HG03159 (cell line): ENCODE results near the gene CERS6.

Experiments
- ATAC-seq: cut with Tn5 transposase; IDR thresholded peaks from one replicate; pipeline ENCODE4 v1.9.1; 2021; ENCODE audit warnings: mild to moderate bottlenecking, moderate library complexity; ENCODE audit not compliant: unreplicated experiment

CERS6 gene

DNA sequence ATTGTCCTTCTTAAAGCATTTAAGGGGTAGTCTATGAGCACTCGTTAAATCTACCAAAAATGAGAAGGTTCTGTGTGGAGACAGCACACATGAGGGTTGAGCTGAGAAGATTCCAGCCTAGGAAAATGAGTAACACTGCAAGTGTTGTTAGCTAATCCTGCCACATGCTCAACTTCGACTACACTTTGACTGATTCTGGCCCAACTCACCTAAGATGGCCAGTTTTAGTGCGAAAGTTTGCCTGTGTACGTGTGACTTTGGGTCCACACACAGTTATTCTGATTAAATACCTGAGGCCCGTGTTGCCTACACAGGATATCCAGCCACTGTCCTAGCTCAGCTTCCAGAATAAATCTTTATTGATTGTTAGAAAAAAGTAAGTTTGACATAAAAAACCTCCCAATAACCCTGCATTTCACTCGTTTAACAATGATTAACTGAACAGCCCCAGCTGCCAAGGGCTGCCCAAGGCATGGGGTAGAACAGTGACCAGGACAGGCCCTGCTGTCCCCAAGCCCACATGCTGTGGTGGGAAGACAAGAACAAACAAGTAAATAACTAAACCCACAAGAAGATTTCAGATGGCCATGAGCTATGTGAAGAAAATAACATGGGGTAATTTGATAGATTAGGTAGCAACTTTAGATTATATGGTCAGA lies 14.7 kb upstream of the CERS6 start:
- ATAC-seq = no peak

DNA sequence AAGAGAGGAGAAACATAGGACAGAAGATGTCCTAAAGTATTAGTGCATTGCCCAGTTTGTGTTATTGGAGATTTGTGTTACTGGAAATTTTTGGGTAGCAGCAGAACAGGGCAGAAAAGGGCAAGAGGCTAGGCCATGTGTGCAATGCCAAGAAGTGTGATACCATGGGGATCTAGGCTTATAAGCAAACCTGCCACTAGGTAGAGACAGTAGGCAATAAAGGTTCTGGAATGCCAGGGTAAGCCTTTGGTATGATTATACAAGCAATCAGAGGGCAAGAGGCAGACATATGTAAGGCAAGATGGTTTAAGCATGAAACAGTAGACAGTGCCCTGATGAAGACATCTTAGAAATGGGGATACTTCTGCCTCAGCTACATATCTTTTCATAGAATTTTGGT lies 12.3 kb upstream of the CERS6 start:
- ATAC-seq = no peak

DNA sequence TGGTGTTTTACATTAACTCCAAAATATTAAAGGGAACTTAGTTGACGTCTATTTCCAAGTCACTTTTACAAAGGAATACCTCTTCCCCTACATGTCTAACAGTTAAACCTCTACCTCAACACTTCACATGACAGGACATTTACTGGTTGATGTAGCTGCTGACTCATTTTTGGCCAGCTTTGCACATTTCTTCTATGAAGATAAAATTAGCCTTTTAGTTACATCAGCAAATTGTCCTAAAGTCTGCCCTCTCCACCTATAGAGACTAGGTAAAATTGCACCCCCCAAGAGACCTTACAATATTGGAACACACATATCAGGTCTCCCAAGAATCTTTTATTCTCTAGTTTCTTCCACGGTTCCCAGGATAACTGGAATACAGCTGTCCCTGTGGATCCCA lies 10.1 kb upstream of the CERS6 start:
- ATAC-seq = no peak

DNA sequence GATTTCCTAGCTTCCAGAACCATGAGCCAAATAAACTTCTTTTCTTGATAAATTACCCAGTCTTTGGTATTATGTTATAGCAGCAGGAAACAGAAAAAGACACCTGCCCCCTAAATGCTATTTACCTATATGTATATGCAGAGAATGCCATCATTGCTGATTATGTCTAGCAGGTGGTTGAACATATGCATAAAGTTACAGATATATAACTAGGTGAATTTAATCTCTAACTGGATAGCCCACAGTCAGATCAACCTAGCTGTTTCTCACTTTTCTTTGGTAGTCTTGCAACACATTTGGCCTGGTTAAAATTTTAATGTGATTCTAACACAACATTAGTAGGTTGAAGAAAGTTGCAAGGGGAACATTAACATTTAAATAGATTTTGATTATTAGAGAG lies 7.1 kb upstream of the CERS6 start:
- ATAC-seq = no peak

DNA sequence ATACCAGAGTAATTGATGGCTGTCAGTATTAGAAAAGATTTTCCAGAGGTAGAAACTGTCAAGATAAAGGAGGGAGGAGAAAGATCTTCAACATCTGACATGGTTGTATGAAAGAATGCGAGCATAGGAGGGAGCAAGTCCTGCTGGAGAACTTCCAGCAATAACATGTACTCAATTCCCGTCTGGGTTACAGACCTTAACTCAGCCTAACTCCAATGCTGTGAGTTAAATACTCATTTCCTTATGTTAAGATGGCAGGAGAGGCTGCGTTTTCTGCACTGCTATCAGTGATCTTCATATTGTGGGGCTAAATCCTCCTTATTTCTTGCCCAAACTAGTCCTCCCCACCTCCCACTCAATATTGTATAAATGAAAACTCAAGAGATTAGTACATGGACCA lies 6.7 kb upstream of the CERS6 start:
- ATAC-seq = no peak

DNA sequence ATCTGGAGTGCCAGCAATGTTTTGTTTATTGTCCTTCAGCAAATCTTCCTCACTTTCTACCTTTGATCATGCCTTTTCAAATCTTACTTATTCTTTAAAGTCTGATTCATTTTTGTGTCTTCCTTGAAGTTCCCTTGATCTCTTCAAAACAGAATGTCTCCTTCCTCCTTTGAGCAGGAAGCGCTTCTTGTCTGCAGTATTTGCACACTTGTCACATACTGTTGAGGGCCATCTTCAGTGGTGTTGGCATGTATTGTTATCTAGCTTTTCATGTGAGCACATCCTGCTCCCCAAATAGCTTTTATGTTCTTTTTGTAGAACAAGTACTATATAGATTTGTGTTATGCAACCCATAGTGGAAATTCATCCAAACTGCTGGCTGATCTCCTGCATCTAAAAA lies 5.9 kb upstream of the CERS6 start:
- no peak for ATAC-seq

DNA sequence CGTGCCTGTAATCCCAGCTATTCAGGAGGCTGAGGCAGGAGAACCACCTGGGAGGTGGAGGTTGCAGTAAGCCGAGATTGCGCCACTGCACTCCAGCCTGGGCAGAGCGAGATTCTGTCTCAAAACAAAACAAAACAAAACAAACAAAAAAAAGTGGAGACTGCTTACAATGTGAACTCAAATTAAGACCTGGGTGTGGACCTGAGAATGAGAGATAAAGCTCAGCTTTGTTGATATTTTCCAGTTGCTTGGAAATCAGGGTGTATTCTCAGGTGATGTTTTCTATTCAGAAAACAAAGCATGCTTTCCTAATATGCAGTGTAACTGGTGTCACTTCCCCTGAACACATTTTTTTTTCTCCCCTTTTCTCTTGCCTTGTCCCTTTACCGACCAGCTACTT lies 5.3 kb upstream of the CERS6 start:
- no peak for ATAC-seq

DNA sequence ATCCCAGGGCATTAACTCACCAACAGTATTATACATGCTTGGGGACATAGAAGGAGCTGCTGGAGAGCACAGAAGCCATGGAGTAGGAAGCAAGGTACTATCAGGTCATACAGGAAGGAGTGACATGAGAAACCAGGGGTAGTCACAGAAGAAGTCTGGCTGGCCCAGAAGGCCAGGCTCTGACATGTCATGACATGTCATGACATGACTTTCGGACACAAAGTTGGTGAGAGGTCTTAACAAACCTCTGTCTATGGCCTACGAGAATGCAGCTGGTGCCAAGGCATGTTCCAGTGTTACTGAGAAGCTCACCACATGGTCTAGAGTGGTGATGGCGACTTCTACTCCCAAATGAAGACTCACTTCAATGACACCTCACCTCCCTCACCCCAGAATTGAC lies 3.3 kb upstream of the CERS6 start:
- ATAC-seq = no peak

DNA sequence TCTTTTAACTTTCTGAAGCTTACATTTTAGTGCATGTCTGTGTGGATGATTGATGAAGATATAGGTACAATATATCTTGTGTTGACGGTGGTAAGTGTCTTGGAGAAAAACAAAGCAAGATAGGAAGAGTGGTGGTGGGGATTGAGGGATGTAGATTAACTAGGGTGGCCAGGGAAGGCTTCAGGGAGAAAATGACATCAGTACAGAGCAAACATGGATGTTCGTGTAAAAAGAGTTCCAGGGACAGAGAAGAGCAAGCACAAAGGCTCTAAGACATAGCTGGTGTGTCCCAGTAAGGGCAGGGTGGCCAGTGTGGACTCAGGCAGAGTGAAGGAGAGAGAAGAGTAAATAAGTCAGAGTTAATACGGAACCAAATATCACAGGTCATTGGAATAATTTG lies 2.7 kb upstream of the CERS6 start:
- ATAC-seq = no peak

DNA sequence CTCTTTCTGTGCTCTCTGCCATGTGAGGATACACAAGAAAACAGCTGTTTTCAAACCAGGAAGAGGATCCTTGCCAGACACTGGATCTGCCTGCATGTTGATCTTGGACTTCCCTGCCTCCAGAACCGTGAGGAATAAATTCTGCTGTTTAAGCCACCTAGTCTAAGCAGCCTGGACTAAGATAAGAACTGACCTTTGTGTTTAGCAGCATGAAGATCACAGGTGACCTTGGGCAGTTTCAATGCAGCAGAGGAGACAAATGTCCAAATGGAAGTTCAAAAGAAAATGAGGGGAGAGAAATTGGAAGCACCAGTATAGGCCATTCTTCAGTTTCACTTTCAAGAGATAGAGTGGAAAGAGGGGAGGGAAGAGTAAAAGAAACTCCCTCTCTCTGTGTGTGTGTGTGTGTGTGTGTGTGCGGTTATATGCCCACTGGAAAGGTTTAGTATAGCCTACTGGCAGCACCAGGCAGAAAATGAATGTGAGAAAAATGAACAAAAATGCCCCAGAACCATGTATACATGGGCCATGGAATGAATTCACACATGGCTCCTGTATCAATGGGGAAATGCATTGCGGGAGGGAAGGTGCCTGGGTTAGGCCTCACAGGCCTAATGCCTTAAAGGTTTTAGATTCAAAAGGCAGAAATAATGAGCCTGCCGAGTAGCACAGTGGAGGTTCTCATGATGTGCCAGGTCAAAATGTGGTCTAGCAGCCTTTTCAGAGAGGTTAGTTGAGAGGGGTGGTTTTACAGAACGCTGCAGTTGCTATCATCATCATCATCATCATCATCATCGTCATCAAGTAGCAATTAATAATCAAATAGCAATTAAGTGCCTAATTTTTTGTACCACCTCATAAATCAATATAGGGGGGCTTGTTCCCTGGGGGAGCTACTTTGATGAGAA lies 1.1 kb upstream of the CERS6 start:
- ATAC-seq = no peak

DNA sequence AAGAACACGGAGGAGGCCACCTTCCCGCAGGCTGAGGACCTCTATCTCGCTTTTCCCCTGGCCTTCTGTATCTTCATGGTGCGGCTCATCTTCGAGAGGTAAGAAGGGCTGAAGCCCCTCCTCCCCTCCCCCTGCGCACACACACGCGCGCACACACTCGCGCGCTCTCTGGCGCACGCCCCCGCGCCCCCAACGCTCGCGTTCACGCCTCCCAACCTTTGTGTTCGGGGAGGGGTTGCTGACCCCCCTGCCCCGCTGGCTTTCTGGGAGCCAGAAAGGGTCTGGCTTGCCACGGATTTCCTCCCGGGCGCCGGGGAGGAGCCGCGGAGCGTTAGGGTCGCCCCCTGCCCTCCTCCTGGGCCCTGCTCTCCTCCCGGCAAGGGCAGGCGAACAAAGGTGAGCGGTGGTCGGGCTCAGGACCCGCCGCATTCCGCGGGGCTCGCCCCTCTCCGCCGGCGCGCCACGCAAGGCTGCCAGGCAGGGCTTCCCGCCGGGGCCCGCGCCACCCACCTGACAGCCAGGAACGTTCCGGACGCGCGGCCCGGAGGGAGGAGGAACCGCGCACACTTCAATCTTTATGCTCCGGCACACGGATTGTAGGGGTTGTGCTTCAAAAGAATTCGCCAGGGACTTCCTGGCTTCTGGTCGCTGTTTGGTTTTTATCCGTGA lies 583 bp downstream of the CERS6 start:
- ATAC-seq = peak; percentile 29

DNA sequence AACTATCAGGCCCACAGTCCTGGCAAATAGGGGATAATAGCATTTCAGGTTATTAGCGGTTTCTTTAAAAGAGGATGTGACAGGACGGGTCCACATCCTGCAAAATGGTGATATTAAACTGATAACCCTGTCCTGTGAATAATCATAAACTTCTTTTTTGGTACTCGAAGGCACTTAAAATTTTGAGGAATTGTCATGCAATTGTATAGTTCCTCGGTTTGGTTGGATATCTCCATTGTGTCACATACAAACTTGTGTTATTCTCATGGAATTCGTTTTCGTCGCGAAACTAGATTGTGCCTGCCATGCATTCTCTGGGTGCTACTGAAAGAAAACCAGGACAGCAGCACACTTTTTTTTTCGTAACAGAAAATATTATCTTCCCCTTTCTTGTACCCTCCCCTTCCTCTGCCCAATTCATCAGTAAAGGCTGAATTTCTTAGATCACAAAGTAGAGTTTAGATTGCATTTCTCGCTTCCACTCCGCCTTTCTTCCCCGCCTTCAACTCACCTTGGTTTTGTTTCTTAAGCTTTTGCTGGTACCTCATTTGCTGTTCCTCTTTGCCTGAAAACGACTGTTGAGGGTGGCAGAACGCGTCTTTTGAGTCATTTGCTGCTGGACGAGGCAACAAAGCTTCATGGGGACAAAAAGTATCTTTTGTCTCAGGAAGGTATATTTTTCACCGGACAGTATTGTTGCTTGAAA lies 1.3 kb downstream of the CERS6 start:
- peak; percentile 10 for ATAC-seq

DNA sequence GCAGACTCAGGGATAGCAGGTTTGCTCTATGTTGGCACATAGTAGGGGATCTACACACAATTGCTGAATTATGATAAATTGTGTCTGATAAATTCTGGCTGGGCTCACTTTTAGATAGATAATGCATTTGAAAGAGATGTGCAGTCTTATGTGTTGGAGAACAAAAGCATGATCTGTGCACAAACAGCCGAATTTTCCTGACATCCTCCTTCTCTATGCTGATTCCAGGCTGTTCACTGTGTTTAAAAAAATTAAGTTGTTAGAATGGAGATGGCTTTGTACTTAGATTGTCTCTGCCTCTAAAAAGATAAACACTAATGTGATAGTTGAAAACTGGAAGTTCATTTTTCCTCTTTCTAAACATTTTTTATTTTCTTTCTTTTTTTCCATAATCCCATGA lies 2.1 kb downstream of the CERS6 start:
- ATAC-seq = no peak

DNA sequence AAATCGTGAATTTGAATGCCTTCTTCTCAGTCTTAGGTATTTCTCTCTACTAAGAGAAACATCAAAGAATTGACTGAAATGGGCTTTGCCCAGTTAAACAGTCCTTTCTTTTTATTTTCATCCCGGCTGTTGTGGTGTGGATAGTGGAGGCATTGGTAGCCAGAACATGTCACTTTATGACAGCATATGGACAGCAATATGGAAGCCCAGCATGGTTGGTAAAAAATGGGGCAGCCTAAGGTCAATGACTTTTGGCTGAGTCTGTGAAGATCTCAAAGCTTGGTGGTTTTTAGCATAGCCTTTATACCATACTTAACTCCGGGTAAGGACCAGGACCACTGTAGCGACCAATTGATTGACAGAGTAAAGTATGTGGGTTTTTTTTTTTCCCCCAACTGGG lies 3.2 kb downstream of the CERS6 start:
- no peak for ATAC-seq

DNA sequence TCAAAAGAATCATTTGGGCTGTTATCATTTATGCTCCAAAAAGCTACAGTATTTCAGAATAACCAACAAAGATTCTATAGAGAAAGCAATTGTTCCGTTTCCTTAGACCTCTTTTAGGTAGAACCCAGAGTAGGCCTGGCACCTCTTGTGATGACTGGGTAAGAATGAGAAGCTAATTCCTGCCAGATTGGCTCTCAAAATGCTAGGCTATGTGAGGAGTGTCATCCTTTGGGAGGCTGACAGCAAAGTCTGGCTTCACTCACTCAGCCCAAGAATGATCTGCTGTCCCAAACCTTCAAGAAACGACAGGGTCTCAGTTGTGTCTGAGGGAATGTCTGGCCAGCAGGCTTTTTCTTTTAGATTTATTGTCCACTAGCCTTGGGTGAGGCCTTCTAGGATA lies 4.5 kb downstream of the CERS6 start:
- no peak for ATAC-seq

DNA sequence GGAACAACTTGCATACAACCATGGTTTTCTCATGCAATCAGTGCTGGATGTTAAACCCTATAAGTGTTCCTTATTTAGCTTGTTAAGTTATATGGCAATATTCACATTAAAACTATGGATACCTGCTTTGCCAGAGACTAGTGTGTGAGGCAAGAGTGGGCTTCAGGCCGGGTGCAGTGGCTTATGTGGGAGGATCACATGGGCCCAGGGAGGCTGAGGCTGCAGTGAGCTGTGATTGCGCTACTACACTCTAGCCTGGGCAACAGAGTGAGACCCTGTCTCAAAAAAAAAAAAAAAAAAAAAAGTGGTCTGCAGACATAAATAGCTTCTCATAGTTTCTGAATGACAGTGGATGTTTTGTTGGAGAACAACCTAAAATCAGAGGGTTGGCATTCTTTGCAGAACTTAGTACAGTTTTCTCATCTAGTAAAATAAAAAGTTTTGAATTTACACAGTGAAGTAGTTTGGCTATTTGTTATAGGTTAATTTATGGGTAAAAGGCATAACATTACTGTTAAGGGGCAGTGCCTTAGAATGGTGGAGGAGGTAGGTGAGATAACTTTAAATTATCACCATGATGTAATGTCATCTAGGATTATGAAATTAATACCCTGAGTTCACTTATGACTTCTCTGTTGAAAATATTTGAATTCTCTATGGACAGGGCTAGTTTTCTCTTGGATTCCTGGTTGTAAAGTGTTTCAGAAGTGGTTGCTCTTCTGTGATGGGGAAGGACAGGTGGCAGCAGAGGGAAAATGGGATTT lies 5.3 kb downstream of the CERS6 start:
- no peak for ATAC-seq

DNA sequence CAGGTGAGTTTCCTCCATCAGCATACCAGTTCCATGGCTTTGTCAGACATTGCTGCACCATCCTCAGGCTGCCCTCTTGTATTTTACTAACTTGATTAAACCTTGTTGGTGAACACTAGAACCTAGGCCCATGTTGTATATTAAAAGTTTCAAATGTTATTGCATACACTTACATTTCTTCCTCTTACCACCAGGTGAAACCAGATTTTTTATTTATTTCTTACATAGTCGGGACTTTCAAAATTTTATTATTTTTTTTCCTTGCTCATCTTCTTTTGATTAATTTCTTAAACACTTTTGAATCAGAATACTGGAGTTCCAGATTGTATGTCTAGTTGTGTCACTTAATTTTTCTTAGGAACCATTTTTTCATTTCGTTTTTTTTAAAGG lies 5.9 kb downstream of the CERS6 start:
- no peak for ATAC-seq

DNA sequence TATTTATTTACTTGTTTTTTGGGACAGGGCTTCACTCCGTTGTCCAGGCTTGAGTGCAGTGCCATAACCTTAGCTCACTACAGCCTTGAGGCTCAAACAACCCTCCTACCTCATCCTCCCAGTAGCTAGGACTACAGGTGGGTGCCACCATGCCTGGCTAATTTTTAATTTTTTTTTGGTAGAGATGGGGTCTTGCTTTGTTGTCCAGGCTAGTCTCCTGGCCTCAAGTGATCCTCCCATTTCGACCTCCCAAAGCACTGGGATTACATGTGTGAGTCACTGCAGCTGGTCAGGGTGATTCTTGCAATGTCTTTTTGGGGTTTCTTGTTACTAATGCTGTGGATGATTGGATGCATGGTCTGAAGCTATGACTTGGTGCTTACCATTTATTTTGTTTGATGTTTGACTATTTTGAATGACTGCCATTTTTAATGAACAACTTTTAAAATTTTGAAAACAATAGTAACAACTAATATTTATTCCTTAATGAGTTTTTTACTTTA lies 6.5 kb downstream of the CERS6 start:
- ATAC-seq = no peak

DNA sequence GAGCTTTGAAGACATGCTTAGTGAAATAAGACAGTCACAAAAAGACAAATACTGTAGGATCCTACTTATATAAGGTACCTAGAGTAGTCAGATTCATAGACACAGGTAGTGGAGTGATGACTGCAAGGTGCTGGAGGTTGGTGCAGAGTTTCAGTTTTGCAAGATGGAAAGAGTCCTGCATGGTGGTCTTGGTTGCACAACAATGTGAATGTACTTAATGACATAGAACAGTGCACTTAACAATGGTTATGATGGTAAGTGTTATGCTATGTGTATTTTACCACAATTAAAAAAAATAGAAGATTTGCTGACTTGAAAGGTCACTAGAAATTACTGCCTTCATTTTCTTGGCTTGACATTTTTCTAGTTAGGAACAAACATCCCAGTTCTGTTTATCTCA lies 9.5 kb downstream of the CERS6 start:
- ATAC-seq = no peak

DNA sequence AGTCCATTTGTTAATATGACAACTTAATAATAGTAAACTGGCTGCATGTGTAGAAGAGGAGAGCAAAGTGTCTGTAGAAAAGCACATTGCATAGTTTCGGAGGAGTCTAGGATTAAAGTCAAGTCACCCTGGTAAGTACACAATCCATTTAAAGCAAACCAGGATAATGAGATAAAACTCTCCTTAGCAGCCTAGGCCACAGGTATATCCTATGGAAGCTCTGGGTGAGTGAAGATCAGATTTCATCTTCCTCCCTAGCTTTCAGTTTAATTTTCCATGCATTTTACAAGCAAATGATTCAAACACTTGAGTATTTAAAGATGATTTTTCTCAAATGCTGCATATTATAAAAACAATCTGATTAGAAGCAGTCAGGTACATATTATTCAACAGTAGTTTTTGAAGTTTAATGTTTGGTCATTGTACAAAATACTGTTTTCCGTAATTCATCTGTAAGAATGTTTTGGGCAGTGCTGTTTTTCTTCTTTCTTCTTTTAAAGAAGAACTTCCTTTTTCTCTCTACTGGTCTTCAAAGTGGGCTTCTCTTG lies 10.2 kb downstream of the CERS6 start:
- no peak for ATAC-seq
